Stimulated activated CD4-positive, alpha-beta T cell treated with anti-CD3 and anti-CD28 coated beads, Interleukin-15, amount 100 ng/mL, for 48 hours (primary cell): Measurements from ENCODE around the gene LMAN1L.

Source experiments
- DNase-seq, 2 donors: peaks; one replicate each; pipeline ENCODE4 v3.0.0-alpha.2; 2020; ENCODE audit warnings: low read depth in 2 of 2

LMAN1L gene

GRCh38 chr15:74816624-74817369 is 4.2 kb downstream of the LMAN1L start:
- DNase-seq, result no peak

DNA sequence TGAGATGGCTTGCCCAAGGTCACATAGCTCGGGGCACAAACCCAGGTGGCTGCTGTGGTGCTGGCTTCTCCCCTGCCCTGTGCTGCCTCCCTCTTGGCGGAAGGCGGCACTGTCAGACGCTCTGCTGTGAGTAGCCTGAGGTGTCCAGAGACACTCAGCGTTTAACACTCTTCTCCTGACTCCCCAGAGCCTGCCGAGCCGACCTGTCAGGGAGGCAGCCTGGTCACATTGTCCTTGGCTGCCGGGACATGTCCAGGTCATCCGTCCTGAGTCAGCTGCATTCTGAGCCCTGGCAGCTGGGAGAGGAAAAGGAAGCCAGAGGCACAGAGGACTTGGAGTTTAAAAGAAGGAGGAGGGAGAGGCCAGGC is 4.7 kb downstream of the LMAN1L start:
- no peak for DNase-seq

DNA sequence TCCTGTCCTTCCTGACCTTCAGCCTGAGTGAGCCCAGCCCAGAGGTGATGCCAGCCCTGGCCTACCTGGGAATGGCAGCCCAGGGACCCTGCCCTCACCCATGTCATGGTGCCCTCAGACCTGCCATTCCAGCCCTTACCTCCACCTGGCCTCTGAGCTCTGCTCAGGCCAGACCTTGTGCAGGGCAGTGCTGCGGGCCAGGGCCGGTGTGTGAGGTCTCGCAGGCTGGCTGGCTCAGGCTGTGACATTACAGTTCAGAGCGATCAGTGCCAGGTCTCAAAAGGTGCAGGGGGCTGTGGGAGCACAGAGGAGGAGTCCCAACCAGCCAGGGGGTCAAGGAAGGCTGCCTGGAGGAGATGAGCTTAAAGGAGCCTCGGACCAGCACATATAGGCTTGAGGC is 7.4 kb downstream of the LMAN1L start:
- no peak for DNase-seq

DNA sequence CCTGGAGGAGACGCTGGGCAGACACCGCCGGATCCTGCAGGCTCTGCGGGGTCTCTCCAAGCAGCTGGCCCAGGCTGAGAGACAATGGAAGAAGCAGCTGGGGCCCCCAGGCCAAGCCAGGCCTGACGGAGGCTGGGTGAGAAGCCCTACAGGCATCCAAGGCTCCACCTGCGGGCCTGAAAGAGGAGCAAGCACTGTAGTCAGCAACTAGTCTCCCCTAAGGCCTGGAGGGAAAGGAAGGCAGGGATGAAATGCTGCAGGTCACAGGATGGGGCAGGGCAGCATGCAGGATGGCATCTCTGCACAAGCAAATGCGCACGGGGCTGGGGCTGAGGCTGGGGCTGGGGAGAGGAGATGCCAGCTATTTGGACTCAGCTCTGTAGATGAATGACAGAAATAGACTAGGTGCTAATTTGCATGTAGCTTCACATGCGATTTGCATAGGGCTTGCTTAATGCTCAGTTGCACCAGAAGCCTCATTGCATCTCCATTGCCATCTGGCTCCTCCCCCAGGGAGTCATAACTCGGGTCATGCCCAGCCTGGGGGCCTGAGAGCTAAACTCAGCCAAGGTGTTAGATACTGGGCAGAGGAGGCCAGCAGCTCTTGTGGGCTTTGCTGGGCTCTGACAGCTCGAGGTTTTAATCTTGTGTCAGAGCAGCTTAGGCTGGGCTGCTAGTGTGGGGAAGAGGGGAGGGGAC is 8.6 kb downstream of the LMAN1L start:
- no peak for DNase-seq

- no peak for DNase-seq
Observed at GRCh38 chr15:74821790-74822158, 9.1 kb downstream of the LMAN1L start.

- DNase-seq, result no peak
Observed at GRCh38 chr15:74822233-74822632, 9.6 kb downstream of the LMAN1L start.

DNA sequence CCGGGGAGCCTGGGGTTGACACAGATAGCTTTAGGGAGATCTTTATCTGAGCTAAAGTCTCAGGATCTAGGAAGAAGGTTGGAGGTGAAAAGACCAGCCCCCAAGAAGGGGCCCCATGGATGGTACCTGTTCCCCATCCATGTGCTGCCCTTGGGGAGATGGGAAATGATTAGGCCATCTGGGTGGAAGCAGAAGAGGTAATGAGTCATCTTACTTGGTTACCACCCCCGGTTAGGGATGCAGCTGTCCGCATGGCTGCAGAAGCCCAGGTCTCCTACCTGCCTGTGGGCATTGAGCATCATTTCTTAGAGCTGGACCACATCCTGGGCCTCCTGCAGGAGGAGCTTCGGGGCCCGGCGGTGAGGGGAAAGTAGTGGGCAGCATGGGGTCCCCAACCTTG is 10.7 kb downstream of the LMAN1L start:
- no peak for DNase-seq

DNA sequence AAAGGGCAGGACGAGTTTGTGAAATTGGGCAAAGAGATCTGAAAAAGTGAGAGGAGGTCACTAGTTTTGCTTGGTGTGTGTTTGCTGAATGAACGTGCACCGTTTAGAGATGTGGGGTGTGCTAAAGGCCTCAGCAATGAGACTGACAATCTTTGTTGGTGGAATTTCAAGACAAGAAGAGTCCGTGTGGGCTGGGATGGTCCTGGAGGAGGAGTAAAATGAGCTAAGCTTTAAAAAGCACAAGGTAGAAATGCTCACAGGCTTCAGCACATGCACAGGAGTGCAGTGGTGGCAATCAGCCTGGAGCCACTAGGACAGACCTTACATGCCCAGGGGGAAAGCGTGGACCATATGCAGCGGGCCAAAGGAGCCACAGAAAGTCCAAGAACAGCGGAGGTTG is 12.3 kb downstream of the LMAN1L start:
- DNase-seq, result no peak

DNA sequence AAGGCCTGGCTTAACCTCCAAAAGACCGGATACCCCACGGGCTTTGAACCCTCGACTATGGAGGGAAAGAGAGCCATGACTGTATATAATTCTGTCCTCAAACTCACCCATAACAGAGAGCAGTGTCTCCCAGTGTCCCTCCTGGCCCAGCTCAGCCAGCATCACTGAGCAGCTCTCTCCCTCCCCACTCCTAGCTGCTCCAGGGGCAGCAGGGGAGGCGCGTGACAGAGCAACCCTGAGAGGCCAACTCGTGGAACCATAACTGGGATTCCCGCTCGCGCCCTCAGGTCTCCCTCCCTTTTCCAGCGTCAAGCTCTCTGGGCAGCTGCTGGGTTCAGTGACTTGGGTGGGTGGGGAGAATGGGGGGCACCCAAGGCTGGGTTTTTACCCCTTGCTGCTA is 13.2 kb downstream of the LMAN1L start:
- no peak for DNase-seq

DNA sequence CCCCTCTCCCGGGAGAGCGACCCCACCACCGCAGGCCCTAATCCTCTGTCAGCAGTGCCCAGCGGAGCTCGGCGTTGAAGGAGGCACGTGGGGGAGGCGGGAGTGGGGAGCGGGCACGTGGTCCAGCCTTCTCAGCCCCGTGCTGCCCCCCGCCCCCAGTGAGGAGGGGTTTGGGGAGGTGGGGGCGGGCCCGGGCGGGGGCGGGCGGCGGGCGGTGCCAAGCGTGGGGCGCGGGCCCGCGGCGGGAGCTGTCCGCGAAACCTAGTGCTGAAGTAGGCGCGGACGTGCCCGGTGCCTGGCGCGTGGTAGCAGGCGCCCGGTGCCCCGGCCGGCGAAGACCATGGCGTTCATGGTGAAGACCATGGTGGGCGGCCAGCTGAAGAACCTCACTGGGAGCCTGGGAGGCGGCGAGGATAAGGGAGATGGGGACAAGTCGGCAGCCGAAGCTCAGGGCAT is 13.8 kb downstream of the LMAN1L start, which contains the start of gene CPLX3:
Gene CPLX3, plus strand, starts transcription at position 264 of the 456 bp plus-strand sequence. Its CDS starts 77 bp downstream, at position 341.
- DNase-seq, result peak in 1 of 2 donors; percentile 28

GRCh38 chr15:74826921-74827320 is 14.3 kb downstream of the LMAN1L start:
- DNase-seq, result no peak

GRCh38 chr15:74827614-74828013 is 15.0 kb downstream of the LMAN1L start:
- no peak for DNase-seq

DNA sequence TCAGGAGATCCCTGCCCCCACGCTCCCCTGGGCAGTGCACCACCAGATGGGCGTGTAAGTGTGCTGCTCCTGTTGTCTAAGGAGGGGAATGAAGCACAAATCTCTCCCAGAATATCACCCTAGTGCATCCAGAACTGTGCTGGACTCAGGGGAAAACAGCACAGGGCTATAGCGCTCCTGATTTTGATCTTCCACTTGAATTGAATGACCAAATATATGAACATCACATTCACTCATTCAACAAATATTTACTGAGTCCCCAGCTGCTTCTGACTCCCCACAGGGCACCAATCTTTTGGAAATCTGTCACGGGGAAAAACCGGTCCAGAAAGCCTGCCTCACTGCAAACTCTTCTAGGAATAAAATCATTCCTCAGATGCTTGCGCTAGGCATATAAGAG is 16.2 kb downstream of the LMAN1L start:
- no peak for DNase-seq

GRCh38 chr15:74829486-74829885 is 16.9 kb downstream of the LMAN1L start:
- no peak for DNase-seq

GRCh38 chr15:74829991-74830390 is 17.4 kb downstream of the LMAN1L start:
- DNase-seq, result no peak

- DNase-seq, result no peak
Observed at GRCh38 chr15:74830868-74831267, 18.2 kb downstream of the LMAN1L start.

- DNase-seq, result no peak
Observed at GRCh38 chr15:74831813-74832495, 19.3 kb downstream of the LMAN1L start.

- no peak for DNase-seq
Observed at GRCh38 chr15:74832826-74833225, 20.2 kb downstream of the LMAN1L start.

DNA sequence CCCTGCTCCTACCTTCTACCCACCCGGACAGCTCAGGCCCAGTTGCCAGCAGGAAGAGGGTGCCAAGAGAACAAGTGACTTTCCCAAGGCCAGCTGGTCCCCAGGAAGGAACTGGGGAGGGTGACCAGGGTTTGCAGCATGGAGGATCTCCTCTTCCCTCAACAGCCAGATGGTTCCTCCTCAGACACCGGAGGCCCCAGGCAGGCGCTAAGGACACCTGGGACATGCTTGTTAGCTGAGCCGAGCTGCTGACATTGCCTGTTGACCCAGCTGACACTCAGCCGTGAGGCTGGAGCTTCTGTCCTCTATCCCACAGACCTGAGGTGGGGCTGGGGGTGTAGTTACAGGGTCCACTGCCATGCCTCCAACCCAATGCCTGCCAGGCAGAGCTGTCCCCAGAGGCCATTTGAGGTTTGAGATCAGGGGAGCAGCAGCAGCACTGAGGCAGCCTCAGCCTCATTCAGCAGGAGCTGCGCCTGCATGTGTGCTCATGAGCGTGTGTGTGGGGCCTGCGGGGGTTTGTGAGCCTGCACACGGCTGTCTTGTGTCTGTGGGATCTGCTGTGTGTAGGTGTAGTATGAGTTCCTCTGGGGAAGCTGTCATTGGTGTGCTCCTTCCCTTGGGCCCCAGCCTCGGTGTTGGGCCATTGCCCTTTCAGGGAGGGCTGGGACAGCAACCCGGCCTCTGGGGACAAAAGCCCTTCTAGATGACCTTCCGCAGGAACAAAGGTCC is 20.9 kb downstream of the LMAN1L start:
- no peak for DNase-seq

GRCh38 chr15:74835312-74835823 is 22.7 kb downstream of the LMAN1L start:
- DNase-seq, result peak in 1 of 2 donors; percentile 38

DNA sequence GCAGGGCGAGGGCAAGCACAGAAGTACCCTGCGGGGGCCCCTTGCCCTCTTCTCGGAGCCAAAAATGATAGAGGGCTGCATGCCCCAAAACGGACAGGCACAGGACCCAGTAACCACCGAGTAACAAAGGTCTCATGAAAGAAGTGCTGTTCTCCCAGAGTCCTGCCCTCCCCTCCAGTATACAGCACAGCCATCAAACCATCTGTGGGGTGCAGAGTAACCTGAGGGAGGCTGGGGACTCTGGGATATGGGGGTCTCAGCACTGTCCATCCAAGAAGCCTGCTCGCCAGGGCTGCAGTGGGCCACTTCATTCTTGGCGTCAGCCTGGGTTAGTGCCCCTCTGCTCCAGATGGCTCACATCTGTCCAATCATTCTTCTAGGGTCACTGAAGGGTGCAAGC is 24.2 kb downstream of the LMAN1L start:
- no peak for DNase-seq
